Ovary (tissue), 9 donors: Measurements from ENCODE around the gene BATF. TPM values are rescaled to one million over a fixed set of nuclear protein-coding genes. Genes with fewer than 3 reads are reported as not detected.

Experiments used
- DNase-seq, 5 donors: peaks; one replicate each; pipeline ENCODE4 v3.0.0-alpha.2; 2019 to 2020
- H3K27ac ChIP-seq, 2 donors: fragments of 200-600 bp; one replicate each; pipeline versions ENCODE4 v1.5.1 to v1.8.0; 2019 to 2022
- H3K27me3 ChIP-seq: fragments of 200-600 bp; one replicate; pipeline ENCODE4 v1.8.0; 2022
- H3K36me3 ChIP-seq: fragments of 200-600 bp; sonication (generic); one replicate; pipeline ENCODE4 v1.5.1; 2019
- H3K4me1 ChIP-seq: one replicate; pipeline ENCODE4 v1.8.1; 2013; ENCODE audit warnings: mild to moderate bottlenecking, moderate library complexity; ENCODE audit not compliant: insufficient read depth
- H3K4me3 ChIP-seq: fragments of 200-600 bp; sonication (generic); one replicate; pipeline ENCODE4 v1.5.1; 2017
- H3K9me3 ChIP-seq, 2 donors: fragments of 200-600 bp in 1 of 2; sonication (generic) in 1 of 2; one replicate each; pipeline versions ENCODE4 v1.5.1 to v1.8.1; 2013 to 2019; ENCODE audit warnings: mild to moderate bottlenecking in 1 of 2, moderate library complexity in 1 of 2
- CTCF ChIP-seq, 3 donors: fragments of 450-650 bp in 2 of 3; fragments of 200-600 bp in 1 of 3; IDR thresholded peaks; one replicate each; pipeline versions ENCODE4 v1.5.1 to v1.8.0; 2016 to 2022; ENCODE audit warnings: antibody characterized with exemption in 3 of 3, mild to moderate bottlenecking in 1 of 3
- EP300 ChIP-seq: sonication (generic); formaldehyde crosslinking; IDR thresholded peaks from one replicate; pipeline ENCODE4 v1.6.1; 2017; ENCODE audit warnings: antibody characterized with exemption
- POLR2A ChIP-seq: fragments of 450-650 bp; IDR thresholded peaks from one replicate; pipeline ENCODE4 v1.6.1; 2017; ENCODE audit warnings: antibody characterized with exemption, mild to moderate bottlenecking, moderate library complexity
- WGBS, 3 donors: extraction: QIAGEN DNeasy Blood & Tissue Kit in 1 of 3; methylation state at CpG; one replicate each; pipeline versions ENCODE4 v1.1.5 to v1.1.7; 2013 to 2017; 5-methylcytosine and 5-hydroxymethylcytosine counted together
- intact Hi-C, 4 donors: fragments of 100-400 bp; cut with DNase I; formaldehyde crosslinking; loops; one replicate each; pipeline versions ENCODE4 v1.11.0 to v1.15.1; 2022 to 2023
- polyA plus RNA-seq, 2 donors: library from polyadenylated mRNA; stranded (reverse); fragments of 200-250 nt in 1 of 2; fragments of 350-450 nt in 1 of 2; fragmentation: Illumina TruSeq in 1 of 2; extraction: RNeasy Lipid Tissue Mini Kit (QIAGEN cat#74804) in 1 of 2; gene quantifications; one replicate each; pipeline ENCODE4 v1.2.3, GENCODE V29; 2013 to 2014
- total RNA-seq, 7 donors: library from RNA; depleted of rRNA in 2 of 7; stranded (reverse); fragments of >200 nt in 2 of 7; fragmentation: NEBNext Ultra II Directional in 3 of 7; extraction: Animal tissue kit (Norgen Biotek cat#: 25700) in 3 of 7; gene quantifications; one replicate each; pipeline versions ENCODE4 v1.1.0 to v1.2.4, GENCODE V29; 2016 to 2023
- donor health status: DM: no; HTN: no; CAD: no; lungs with moderate emphysema.
- donor health status: DM: no; HTN: no; CAD: no.
- donor health status: Bipolar disorder and iron deficiency.
- donor health status: DM: yes; HTN: yes; CAD: no.
- donor health status: DM: no; HTN: no; CAD: no.
- donor health status: DM: yes; HTN: yes; CAD: no.

The BATF gene
- total and polyA plus RNA-seq, 9 donors = 0.45 to 1.7 (median 0.69) TPM

- intact Hi-C loops = no loop called here
- Histone ChIP-seq H3K4me3 (no peak overlapping the region), H3K27me3 (no peaks in the 10 kb centered on the region), H3K9me3 (no peaks in the 10 kb centered on the region), H3K27ac (no peak overlapping the region), H3K36me3 (no peaks in the 10 kb centered on the region), H3K4me1 (no peaks in the 10 kb centered on the region)
- 91 to 92% (median 91%) methylated on average over 12 of the region's 12 CpGs for WGBS, 3 donors
- TF ChIP-seq POLR2A (no peak), CTCF (IDR thresholded peaks at IDR 0.05) (no peak)
- no peak for DNase-seq
Observed at GRCh38 chr14:75513911-75514672, 8.2 kb upstream of the BATF start.

- WGBS, 3 donors = 36 to 74% (median 39%) methylated on average over 29 of the region's 29 CpGs
- Histone ChIP-seq H3K36me3 (no peaks in the 10 kb centered on the region), H3K27me3 (no peaks in the 10 kb centered on the region), H3K4me3 (no peak overlapping the region), H3K4me1 (no peaks in the 10 kb centered on the region), H3K27ac (no peak overlapping the region), H3K9me3 (no peaks in the 10 kb centered on the region)
- DNase-seq = no peak
- TF ChIP-seq CTCF (IDR thresholded peaks at IDR 0.05) = no peak
- no peak for TF ChIP-seq EP300
- TF ChIP-seq POLR2A = no peak
- intact Hi-C loops = no loop called here
Observed at GRCh38 chr14:75514673-75515628, 7.3 kb upstream of the BATF start.

- no peaks in the 10 kb centered on the region for H3K27me3 ChIP-seq
- whole genome bisulfite sequencing, 3 donors = 38 to 44% (median 42%) methylated on average over 7 of the region's 7 CpGs
- intact Hi-C loops = no loop called here
- H3K36me3 ChIP-seq = no peaks in the 10 kb centered on the region
- H3K9me3 ChIP-seq = no peaks in the 10 kb centered on the region
- no peak for DNase-seq
- no peak for TF ChIP-seq CTCF (IDR thresholded peaks at IDR 0.05)
- TF ChIP-seq EP300 = no peak
- no peak for TF ChIP-seq POLR2A
- H3K4me1 ChIP-seq = no peaks in the 10 kb centered on the region
- H3K27ac ChIP-seq = no peak overlapping the region
- no peak overlapping the region for H3K4me3 ChIP-seq
Observed at GRCh38 chr14:75515629-75515996, 6.7 kb upstream of the BATF start.

- Histone ChIP-seq H3K27me3 (no peaks in the 10 kb centered on the region), H3K4me3 (no peak overlapping the region), H3K27ac (no peak overlapping the region), H3K36me3 (no peaks in the 10 kb centered on the region), H3K9me3 (no peaks in the 10 kb centered on the region), H3K4me1 (no peaks in the 10 kb centered on the region)
- TF ChIP-seq POLR2A = no peak
- no peak for TF ChIP-seq CTCF (IDR thresholded peaks at IDR 0.05)
- TF ChIP-seq EP300 = no peak
- intact Hi-C loops = no loop called here
- DNase-seq = no peak
- WGBS, 3 donors = 54 to 58% (median 55%) methylated on average over 4 of the region's 4 CpGs
Observed at GRCh38 chr14:75518625-75519024, 3.6 kb upstream of the BATF start.
